ENCODE results near the gene PRRC2C. TPM values are rescaled to one million over a fixed set of nuclear protein-coding genes. Genes with fewer than 3 reads are reported as not detected.

Gene PRRC2C
- total and polyA plus RNA-seq, 3 donors from 2014 or later = 67.0 to 128 (median 114) TPM

DNA sequence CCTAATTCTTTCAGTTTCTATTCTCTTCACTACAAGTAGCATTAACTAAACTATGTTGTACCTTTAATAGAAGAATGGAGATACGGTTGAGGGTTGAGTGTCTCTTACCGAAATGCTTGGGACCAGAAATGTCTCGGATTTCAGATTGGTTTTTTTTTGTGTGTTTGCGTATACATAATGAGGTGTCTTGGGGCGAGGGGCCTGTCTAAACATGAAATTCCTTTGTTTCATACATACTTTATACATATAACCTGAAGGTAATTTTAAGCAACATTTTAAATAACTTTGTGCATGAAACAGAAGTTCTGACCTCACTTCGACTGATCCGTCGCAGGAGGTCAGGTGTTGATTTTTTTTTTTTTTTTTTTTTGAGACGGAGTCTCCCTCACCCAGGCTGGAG, 100.4 kb downstream of the PRRC2C start:
- TF ChIP-seq, protein P1, sequence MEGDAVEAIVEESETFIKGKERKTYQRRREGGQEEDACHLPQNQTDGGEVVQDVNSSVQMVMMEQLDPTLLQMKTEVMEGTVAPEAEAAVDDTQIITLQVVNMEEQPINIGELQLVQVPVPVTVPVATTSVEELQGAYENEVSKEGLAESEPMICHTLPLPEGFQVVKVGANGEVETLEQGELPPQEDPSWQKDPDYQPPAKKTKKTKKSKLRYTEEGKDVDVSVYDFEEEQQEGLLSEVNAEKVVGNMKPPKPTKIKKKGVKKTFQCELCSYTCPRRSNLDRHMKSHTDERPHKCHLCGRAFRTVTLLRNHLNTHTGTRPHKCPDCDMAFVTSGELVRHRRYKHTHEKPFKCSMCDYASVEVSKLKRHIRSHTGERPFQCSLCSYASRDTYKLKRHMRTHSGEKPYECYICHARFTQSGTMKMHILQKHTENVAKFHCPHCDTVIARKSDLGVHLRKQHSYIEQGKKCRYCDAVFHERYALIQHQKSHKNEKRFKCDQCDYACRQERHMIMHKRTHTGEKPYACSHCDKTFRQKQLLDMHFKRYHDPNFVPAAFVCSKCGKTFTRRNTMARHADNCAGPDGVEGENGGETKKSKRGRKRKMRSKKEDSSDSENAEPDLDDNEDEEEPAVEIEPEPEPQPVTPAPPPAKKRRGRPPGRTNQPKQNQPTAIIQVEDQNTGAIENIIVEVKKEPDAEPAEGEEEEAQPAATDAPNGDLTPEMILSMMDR (IDR thresholded peaks at IDR 0.05) = no peak
- no peak for TF ChIP-seq POLR2A (IDR thresholded peaks at IDR 0.05)
- no peaks in the 10 kb centered on the region for H3K4me1 ChIP-seq
- no peaks in the 10 kb centered on the region for H3K36me3 ChIP-seq (ENCODE audit: low read depth, missing control alignments)
- no peak overlapping the region for H3K4me3 ChIP-seq
- 91 to 95% methylated on average over 9 of the region's 9 CpGs for WGBS, 2 donors
- intact Hi-C loops (cut with DNase I; ENCODE audit: low total_unique reads) = no loop called here
- H3K9me3 ChIP-seq = no peaks in the 10 kb centered on the region
- no peak overlapping the region for H3K27ac ChIP-seq
- DNase-seq = no peak
- H3K27me3 ChIP-seq = no peaks in the 10 kb centered on the region

DNA sequence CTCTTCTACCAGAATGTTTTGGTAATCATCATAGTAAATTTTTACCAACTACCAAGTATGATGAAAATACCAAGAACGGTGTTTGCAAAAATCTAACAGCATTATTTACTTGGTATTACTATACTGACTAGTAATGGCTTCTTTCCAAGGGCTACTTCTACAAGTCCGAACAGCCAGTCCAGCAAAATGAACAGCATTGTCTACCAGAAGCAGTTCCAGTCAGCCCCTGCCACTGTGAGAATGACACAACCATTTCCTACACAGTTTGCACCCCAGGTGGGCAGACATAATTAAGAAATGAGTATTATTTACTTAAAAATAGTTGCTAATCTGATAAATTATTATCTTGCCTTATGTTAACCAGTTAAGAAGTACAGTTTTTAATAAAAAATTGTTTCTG, 102.9 kb downstream of the PRRC2C start:
- Histone ChIP-seq H3K9me3 (no peaks in the 10 kb centered on the region), H3K27ac (no peak overlapping the region), H3K36me3 (ENCODE audit: low read depth, missing control alignments) (no peaks in the 10 kb centered on the region), H3K4me1 (no peaks in the 10 kb centered on the region), H3K27me3 (no peaks in the 10 kb centered on the region), H3K4me3 (no peak overlapping the region)
- no peak for DNase-seq
- WGBS, 2 donors = 85 to 86% methylated on average over 2 of the region's 2 CpGs
- intact Hi-C loops (cut with DNase I; ENCODE audit: low total_unique reads) = no loop called here
- no peak for TF ChIP-seq POLR2A (IDR thresholded peaks at IDR 0.05)
- TF ChIP-seq, protein P1 (IDR thresholded peaks at IDR 0.05) = no peak

DNA sequence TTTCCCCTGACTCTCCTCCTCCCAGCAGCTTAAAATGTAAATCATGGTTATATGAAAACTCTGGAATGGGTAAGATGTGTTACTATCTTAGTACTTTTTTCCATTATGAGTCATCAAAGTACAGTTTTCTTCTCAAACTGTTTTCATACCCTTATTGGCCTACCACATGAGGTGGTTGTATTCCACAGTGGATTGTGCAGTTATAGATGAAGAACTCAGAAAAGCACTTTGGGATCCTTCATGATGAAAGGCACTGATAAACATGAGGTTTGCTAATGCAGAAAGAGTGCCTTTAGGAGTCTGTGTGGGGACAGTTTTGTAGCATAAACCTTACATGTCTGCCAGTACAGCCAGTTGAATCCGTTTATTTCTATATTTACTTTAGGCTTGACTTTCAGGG, 104.7 kb downstream of the PRRC2C start:
- Histone ChIP-seq H3K9me3 (no peaks in the 10 kb centered on the region), H3K27me3 (no peaks in the 10 kb centered on the region), H3K4me3 (no peak overlapping the region), H3K36me3 (ENCODE audit: low read depth, missing control alignments) (no peaks in the 10 kb centered on the region), H3K4me1 (no peaks in the 10 kb centered on the region), H3K27ac (no peak overlapping the region)
- 83 to 85% methylated on average over 1 of the region's 1 CpG for WGBS, 2 donors
- TF ChIP-seq, protein P1 (IDR thresholded peaks at IDR 0.05) = no peak
- TF ChIP-seq POLR2A (IDR thresholded peaks at IDR 0.05) = no peak
- intact Hi-C loops (cut with DNase I; ENCODE audit: low total_unique reads) = no loop called here
- no peak for DNase-seq

DNA sequence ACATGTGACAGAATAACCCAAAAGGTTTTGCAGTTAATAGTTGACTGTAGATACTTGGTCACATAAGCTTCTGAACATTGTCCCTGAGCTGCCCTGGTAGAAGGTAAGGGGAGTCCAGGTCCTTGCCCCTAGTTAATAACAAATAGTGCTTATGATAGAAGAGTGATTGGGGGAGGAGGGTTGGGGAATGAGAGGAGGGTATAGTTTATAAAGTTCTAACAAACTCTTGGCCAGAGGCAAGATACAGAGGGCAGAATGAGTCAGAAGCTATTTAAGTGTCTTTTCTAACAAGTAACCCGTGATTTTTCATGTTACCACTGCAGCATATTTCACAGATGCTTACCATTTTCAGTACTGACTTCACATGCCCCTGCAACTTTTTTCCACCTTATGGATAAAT, 110.0 kb downstream of the PRRC2C start:
- 73 to 90% methylated on average over 1 of the region's 1 CpG for WGBS, 2 donors
- Histone ChIP-seq H3K4me1 (no peaks in the 10 kb centered on the region), H3K27ac (no peak overlapping the region), H3K27me3 (no peaks in the 10 kb centered on the region), H3K9me3 (no peaks in the 10 kb centered on the region), H3K36me3 (ENCODE audit: low read depth, missing control alignments) (no peaks in the 10 kb centered on the region), H3K4me3 (no peak overlapping the region)
- TF ChIP-seq, protein P1 (IDR thresholded peaks at IDR 0.05) = no peak
- no peak for TF ChIP-seq POLR2A (IDR thresholded peaks at IDR 0.05)
- DNase-seq = no peak
- intact Hi-C loops (cut with DNase I; ENCODE audit: low total_unique reads) = no loop called here

DNA sequence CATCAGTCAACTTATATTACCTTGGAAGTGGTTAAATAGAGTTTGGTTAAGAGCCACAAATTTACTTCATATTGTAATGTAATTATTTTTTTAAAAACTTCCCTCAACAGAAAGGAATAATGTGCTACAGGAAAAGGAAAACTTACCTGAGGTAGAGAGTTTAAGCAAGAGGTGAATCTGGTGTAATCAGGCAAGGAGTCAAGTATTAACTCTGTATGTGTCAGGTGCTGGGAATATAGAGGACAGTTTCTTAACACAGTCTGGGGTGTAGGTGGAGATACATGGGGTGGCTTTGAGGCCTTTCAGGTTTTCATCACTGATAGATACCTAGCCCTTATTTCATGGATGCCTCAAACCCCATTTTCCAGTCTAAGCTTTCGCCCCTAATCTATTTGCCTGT, 110.8 kb downstream of the PRRC2C start:
- no peak overlapping the region for H3K4me3 ChIP-seq
- no peaks in the 10 kb centered on the region for H3K36me3 ChIP-seq (ENCODE audit: low read depth, missing control alignments)
- no peak overlapping the region for H3K27ac ChIP-seq
- H3K4me1 ChIP-seq = no peaks in the 10 kb centered on the region
- TF ChIP-seq POLR2A (IDR thresholded peaks at IDR 0.05) = no peak
- TF ChIP-seq, protein P1 (IDR thresholded peaks at IDR 0.05) = no peak
- intact Hi-C loops (cut with DNase I; ENCODE audit: low total_unique reads) = no loop called here
- H3K9me3 ChIP-seq = no peaks in the 10 kb centered on the region
- no peak for DNase-seq
- no peaks in the 10 kb centered on the region for H3K27me3 ChIP-seq
- WGBS, 2 donors = 87 to 94% methylated on average over 1 of the region's 1 CpG

Measured in testis (tissue), 3 donors.